ENCODE measurements around the gene PITPNC1. TPM values are rescaled to one million over a fixed set of nuclear protein-coding genes. Genes with fewer than 3 reads are reported as not detected.
"Not testable (repeated sequence)": the region's sequence is repeated elsewhere in the genome, so short reads cannot be mapped to it uniquely, and the experiment has no call there.

Gene PITPNC1
- total RNA-seq, 1 donor from 2014 or later: 7.3 TPM

- DNase-seq (ENCODE audit: low read depth, low spot score): no peak
Observed at GRCh38 chr17:67576471-67577115, 199.5 kb downstream of the PITPNC1 start.

GRCh38 chr17:67577429-67578141 is 200.5 kb downstream of the PITPNC1 start:
- no peak for DNase-seq (ENCODE audit: low read depth, low spot score)

GRCh38 chr17:67578142-67578457 is 201.0 kb downstream of the PITPNC1 start:
- DNase-seq (ENCODE audit: low read depth, low spot score): no peak

- DNase-seq (ENCODE audit: low read depth, low spot score): not testable (repeated sequence)
Observed at GRCh38 chr17:67578679-67579405, 201.8 kb downstream of the PITPNC1 start.

GRCh38 chr17:67582673-67583081 is 205.6 kb downstream of the PITPNC1 start:
- DNase-seq (ENCODE audit: low read depth, low spot score): no peak

GRCh38 chr17:67585077-67585602 is 208.1 kb downstream of the PITPNC1 start:
- no peak for DNase-seq (ENCODE audit: low read depth, low spot score)

- DNase-seq (ENCODE audit: low read depth, low spot score): no peak
Observed at GRCh38 chr17:67588326-67588725, 211.2 kb downstream of the PITPNC1 start.

- DNase-seq (ENCODE audit: low read depth, low spot score): no peak
Observed at GRCh38 chr17:67594115-67594880, 217.2 kb downstream of the PITPNC1 start.

- no peak for DNase-seq (ENCODE audit: low read depth, low spot score)
Observed at GRCh38 chr17:67600408-67600807, 223.3 kb downstream of the PITPNC1 start.

- DNase-seq (ENCODE audit: low read depth, low spot score): no peak
Observed at GRCh38 chr17:67601897-67602296, 224.8 kb downstream of the PITPNC1 start.

GRCh38 chr17:67602444-67602843 is 225.4 kb downstream of the PITPNC1 start:
- no peak for DNase-seq (ENCODE audit: low read depth, low spot score)

GRCh38 chr17:67602974-67603373 is 225.9 kb downstream of the PITPNC1 start:
- DNase-seq (ENCODE audit: low read depth, low spot score): no peak

GRCh38 chr17:67605256-67605912 is 228.3 kb downstream of the PITPNC1 start:
- DNase-seq (ENCODE audit: low read depth, low spot score): no peak

GRCh38 chr17:67606471-67606870 is 229.4 kb downstream of the PITPNC1 start:
- DNase-seq (ENCODE audit: low read depth, low spot score): peak; percentile 37

GRCh38 chr17:67606896-67607604 is 230.0 kb downstream of the PITPNC1 start:
- DNase-seq (ENCODE audit: low read depth, low spot score): no peak

GRCh38 chr17:67610061-67610460 is 233.0 kb downstream of the PITPNC1 start:
- DNase-seq (ENCODE audit: low read depth, low spot score): no peak

GRCh38 chr17:67613961-67614360 is 236.9 kb downstream of the PITPNC1 start:
- no peak for DNase-seq (ENCODE audit: low read depth, low spot score)

GRCh38 chr17:67615011-67615561 is 238.0 kb downstream of the PITPNC1 start:
- DNase-seq (ENCODE audit: low read depth, low spot score): no peak

- DNase-seq (ENCODE audit: low read depth, low spot score): no peak
Observed at GRCh38 chr17:67615736-67616135, 238.7 kb downstream of the PITPNC1 start.

- DNase-seq (ENCODE audit: low read depth, low spot score): no peak
Observed at GRCh38 chr17:67617304-67617899, 240.3 kb downstream of the PITPNC1 start.
